Breast epithelium (tissue), 3 donors: ENCODE measurements around the gene LEMD1.

Experiments used
- POLR2A ChIP-seq: fragments of 450-650 bp; IDR thresholded peaks from one replicate; pipeline ENCODE4 v1.6.1; 2016; ENCODE audit warnings: antibody characterized with exemption, mild to moderate bottlenecking, moderate library complexity
- TF ChIP-seq, protein P1 (sequence below), 3 donors: fragments of 450-650 bp; IDR thresholded peaks; one replicate each; pipeline ENCODE4 v1.5.1; 2016 to 2017; ENCODE audit warnings: antibody characterized with exemption in 3 of 3, mild to moderate bottlenecking in 3 of 3, moderate library complexity in 3 of 3

DNA sequence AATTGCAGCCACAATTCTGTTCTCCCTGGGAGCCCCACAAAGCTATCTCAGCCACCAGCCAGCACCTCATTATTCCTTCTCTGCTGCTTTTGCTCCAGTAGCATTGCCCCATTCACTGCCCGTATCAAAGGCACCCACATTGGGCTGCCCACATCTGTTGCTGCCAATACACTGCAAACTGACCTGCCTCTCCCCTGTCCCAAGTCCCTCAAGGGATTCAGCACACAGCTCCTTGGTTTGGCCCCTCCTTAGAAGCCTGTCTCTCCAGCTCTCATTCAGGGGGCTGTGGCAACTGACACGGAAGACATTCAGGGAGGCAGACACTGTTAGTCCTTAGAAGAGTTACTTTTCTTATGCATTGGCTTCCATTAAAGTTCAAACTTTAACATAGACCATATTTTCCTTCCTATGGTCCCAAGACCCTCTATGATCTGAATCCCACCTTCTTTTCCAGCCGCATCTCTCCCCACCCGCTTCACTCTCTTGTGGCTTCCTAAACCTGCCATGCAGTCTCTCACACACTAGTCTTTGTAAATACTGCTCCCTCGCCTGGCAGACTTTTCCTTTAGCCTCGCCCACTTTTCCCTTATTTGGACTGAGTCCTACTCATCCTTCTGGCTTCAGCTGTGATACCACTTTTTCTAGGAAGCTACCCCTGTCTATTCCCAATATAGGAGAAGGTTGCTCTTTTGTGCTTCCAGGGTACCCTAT, 45.9 kb downstream of the LEMD1 start:
- TF ChIP-seq, protein P1, sequence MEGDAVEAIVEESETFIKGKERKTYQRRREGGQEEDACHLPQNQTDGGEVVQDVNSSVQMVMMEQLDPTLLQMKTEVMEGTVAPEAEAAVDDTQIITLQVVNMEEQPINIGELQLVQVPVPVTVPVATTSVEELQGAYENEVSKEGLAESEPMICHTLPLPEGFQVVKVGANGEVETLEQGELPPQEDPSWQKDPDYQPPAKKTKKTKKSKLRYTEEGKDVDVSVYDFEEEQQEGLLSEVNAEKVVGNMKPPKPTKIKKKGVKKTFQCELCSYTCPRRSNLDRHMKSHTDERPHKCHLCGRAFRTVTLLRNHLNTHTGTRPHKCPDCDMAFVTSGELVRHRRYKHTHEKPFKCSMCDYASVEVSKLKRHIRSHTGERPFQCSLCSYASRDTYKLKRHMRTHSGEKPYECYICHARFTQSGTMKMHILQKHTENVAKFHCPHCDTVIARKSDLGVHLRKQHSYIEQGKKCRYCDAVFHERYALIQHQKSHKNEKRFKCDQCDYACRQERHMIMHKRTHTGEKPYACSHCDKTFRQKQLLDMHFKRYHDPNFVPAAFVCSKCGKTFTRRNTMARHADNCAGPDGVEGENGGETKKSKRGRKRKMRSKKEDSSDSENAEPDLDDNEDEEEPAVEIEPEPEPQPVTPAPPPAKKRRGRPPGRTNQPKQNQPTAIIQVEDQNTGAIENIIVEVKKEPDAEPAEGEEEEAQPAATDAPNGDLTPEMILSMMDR (IDR thresholded peaks at IDR 0.05): no peak
- TF ChIP-seq POLR2A: no peak
